DMS153 treated with DMSO at 0.1 percent for 48 hours (cell line): ENCODE measurements around the gene HOXD8.
A peak's percentile ranks its signal among the peaks of the same experiment; 100 is the strongest.

ENCODE experiments used
- DNase-seq: peaks from one replicate; lab custom pipeline; 2025; ENCODE audit not compliant: unreplicated experiment; lab: John Stamatoyannopoulos, UW

HOXD8 gene

GRCh38 chr2:176090862-176091261 lies 38.6 kb upstream of the HOXD8 start:
- DNase-seq, result no peak

- no peak for DNase-seq
These were observed 37.9 kb upstream of the HOXD8 start for GRCh38 chr2:176091329-176092258.

- DNase-seq, result no peak
These were observed 37.0 kb upstream of the HOXD8 start, which contains the start of gene HOXD13 for GRCh38 chr2:176092270-176093144. TSS of gene HOXD13 (plus strand) at chr2:176092721. CDS start at chr2:176092891, 170 bp downstream.

GRCh38 chr2:176093145-176093897 lies 36.2 kb upstream of the HOXD8 start:
- DNase-seq, result no peak

GRCh38 chr2:176093898-176094249 lies 35.6 kb upstream of the HOXD8 start:
- DNase-seq, result no peak

GRCh38 chr2:176094349-176094748 lies 35.2 kb upstream of the HOXD8 start:
- DNase-seq, result no peak

GRCh38 chr2:176095421-176095820 lies 34.1 kb upstream of the HOXD8 start:
- DNase-seq, result no peak

GRCh38 chr2:176096243-176096985 lies 33.1 kb upstream of the HOXD8 start:
- DNase-seq, result no peak

- peak; percentile 95 for DNase-seq
These were observed 32.3 kb upstream of the HOXD8 start for GRCh38 chr2:176096986-176097819.

- DNase-seq, result no peak
These were observed 31.6 kb upstream of the HOXD8 start for GRCh38 chr2:176097820-176098365.

- no peak for DNase-seq
These were observed 30.9 kb upstream of the HOXD8 start for GRCh38 chr2:176098366-176099158.

GRCh38 chr2:176099159-176099727 lies 30.3 kb upstream of the HOXD8 start:
- DNase-seq, result no peak

- no peak for DNase-seq
These were observed 29.6 kb upstream of the HOXD8 start, which contains the start of gene HOXD12 for GRCh38 chr2:176099728-176100546. TSS of gene HOXD12 (plus strand) at chr2:176099795. CDS start at chr2:176099802, 7 bp downstream.

- no peak for DNase-seq
These were observed 28.9 kb upstream of the HOXD8 start for GRCh38 chr2:176100547-176101140.

- DNase-seq, result no peak
These were observed 28.2 kb upstream of the HOXD8 start for GRCh38 chr2:176101216-176101830.

- no peak for DNase-seq
These were observed 27.7 kb upstream of the HOXD8 start for GRCh38 chr2:176101842-176102241.
